Nephron (organoid): ENCODE measurements around the gene GREB1.

ENCODE experiments used
- H3K27ac Mint-ChIP-seq, 3 experiments: 2 replicates each; pipeline ENCODE4 v1.8.0; 2020; ENCODE audit warnings: mixed read lengths in 3 of 3, mild to moderate bottlenecking in 2 of 3, moderate library complexity in 1 of 3
- H3K27me3 Mint-ChIP-seq: 2 replicates; pipeline ENCODE4 v1.8.0; 2021; ENCODE audit warnings: low read depth, mild to moderate bottlenecking, moderate library complexity, mixed read lengths
- H3K36me3 Mint-ChIP-seq: 2 replicates; pipeline ENCODE4 v1.8.0; 2020; ENCODE audit warnings: low read depth, mixed read lengths
- H3K4me1 Mint-ChIP-seq: 2 replicates; pipeline ENCODE4 v1.8.0; 2020; ENCODE audit warnings: mixed read lengths
- H3K4me3 Mint-ChIP-seq, 3 experiments: 2 replicates each; pipeline ENCODE4 v1.8.0; 2020; ENCODE audit warnings: mild to moderate bottlenecking in 3 of 3, mixed read lengths in 3 of 3, moderate library complexity in 2 of 3
- H3K9me3 Mint-ChIP-seq: 2 replicates; pipeline ENCODE4 v1.8.0; 2020; ENCODE audit warnings: mixed read lengths
- CTCF ChIP-seq, 3 experiments: fragments of 200-600 bp; sonication (generic); IDR thresholded peaks; one replicate each; pipeline ENCODE4 v1.5.0; 2021; ENCODE audit warnings: antibody characterized with exemption in 3 of 3; ENCODE audit not compliant: unreplicated experiment in 3 of 3

Gene GREB1

DNA sequence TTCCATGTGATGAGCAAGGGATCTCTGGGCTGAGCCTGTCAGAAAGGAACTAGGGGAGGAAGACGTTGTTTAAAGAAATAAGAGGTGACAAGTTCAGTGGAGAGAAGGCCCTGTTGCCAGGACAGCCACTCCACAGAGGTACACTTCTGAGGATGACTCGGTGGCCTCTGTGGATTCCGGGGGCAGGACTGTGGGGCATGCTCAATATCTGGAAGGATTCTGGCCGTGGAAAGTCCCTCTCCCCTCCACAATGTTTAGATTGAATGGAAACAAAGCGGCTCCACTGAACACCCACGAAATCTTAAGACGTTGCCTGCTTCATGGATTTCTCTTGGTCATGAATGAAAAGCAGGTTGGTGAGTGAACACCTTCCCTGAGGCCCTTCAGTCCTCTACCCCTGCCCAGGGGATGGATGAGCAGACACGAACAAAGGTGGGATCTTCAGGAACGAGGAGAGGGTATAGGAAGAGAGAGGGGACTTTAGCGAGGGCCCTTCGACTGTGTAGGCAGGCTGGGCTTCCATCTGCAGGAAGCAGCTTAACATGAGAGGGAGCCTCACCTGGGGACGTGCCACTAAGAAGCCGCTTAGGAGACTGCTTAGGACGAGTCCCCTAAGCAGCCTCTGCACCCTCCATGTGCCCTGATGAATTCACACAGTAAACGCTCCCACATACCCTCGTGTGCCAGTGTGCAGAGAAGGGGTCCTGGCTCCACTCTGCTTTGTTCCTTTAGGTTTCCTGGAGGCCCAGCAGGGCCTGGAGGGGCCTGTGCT lies 134.2 kb downstream of the GREB1 start:
- Mint-ChIP-seq H3K4me1 (no peaks in the 10 kb centered on the region), H3K27ac (no peak overlapping the region), H3K27me3 (peaks cover 64% of the 10 kb centered on the region), H3K36me3 (no peaks in the 10 kb centered on the region), H3K9me3 (peaks cover 3% of the 10 kb centered on the region), H3K4me3 (no peak overlapping the region)
- no peak for TF ChIP-seq CTCF (IDR thresholded peaks at IDR 0.05; ENCODE audit: unreplicated experiment in 3 of 3)

GRCh38 chr2:11669454-11670291 lies 135.8 kb downstream of the GREB1 start, which contains the start of gene NTSR2:
Gene NTSR2 (minus strand): TSS chr2:11670195. CDS start chr2:11670129, 66 bp downstream.
- Mint-ChIP-seq H3K4me3 (no peak within 1 kb of the TSS), H3K27me3 (peaks cover 61% of the 10 kb centered on the region)
- TF ChIP-seq CTCF (IDR thresholded peaks at IDR 0.05; ENCODE audit: unreplicated experiment in 3 of 3) = no peak

DNA sequence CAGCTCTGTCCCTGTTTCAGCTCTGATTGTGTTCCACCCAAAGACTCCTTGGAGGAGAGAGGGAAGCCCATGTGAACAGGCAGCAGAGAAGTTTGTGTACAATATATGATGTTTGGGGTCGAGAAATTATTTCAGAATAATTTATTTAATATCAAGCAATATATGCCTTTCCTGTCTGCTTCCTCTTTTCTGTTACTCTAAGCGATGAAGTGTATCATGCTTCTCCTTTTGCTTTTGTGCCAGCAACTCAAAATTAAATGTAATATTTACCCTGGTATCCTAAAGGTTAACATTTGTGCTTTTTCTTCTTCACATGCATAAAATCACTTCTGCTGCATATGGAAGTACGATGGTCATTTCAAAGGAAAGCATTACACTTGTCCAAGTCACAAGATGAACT lies 138.6 kb downstream of the GREB1 start:
- no peak overlapping the region for H3K4me3 Mint-ChIP-seq
- peaks cover 72% of the 10 kb centered on the region for H3K27me3 Mint-ChIP-seq
- no peaks in the 10 kb centered on the region for H3K36me3 Mint-ChIP-seq
- H3K27ac Mint-ChIP-seq = no peak overlapping the region
- peaks cover 4% of the 10 kb centered on the region for H3K4me1 Mint-ChIP-seq
- no peaks in the 10 kb centered on the region for H3K9me3 Mint-ChIP-seq
- TF ChIP-seq CTCF (IDR thresholded peaks at IDR 0.05; ENCODE audit: unreplicated experiment in 3 of 3) = no peak

More at GRCh38 chr2:11669454-11670291, 135.8 kb downstream of the GREB1 start, which contains the start of gene NTSR2:
- Mint-ChIP-seq H3K9me3 (no peaks in the 10 kb centered on the region), H3K27ac (no peak within 1 kb of the TSS), H3K36me3 (no peaks in the 10 kb centered on the region), H3K4me1 (no peaks in the 10 kb centered on the region)

GRCh38 chr2:11674983-11675382 lies 141.1 kb downstream of the GREB1 start:
- peaks cover 9% of the 10 kb centered on the region for H3K4me1 Mint-ChIP-seq
- no peak overlapping the region for H3K4me3 Mint-ChIP-seq
- H3K27ac Mint-ChIP-seq = no peak overlapping the region
- peaks cover 73% of the 10 kb centered on the region for H3K27me3 Mint-ChIP-seq
- no peaks in the 10 kb centered on the region for H3K36me3 Mint-ChIP-seq
- H3K9me3 Mint-ChIP-seq = no peaks in the 10 kb centered on the region
- no peak for TF ChIP-seq CTCF (IDR thresholded peaks at IDR 0.05; ENCODE audit: unreplicated experiment in 3 of 3)

DNA sequence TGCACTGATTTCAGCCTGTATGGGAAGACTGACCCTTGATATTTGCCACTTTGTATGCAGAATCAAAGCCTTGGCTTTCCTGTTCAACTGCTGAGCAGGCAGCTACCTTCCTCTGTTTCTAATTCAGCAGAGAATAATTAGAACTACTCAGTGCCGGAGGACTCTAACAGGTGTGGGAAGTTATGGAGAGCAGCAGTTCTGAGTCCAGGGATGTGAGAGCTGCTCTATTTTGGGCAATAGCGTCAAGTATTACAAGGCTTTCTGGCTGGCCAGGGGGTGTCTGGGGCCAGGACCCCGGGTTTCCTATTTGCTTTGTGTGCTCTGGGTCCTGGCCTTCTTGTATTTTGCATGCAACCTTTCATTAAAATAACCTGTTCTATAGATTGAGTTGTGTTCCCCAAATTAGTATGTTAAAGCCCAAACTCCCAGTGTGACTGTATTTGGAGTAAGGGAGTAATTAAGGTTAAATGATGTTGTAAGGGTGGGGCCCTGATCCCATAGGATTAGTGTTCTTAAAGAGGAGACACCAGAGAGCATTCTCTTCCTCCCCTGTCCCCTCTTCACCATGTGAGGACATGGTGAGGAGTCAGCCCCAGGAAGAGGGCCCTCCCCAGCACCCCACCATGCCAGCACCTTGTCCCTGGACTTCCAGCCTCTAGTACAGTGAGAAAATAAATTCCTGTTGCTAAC lies 141.7 kb downstream of the GREB1 start:
- TF ChIP-seq CTCF (IDR thresholded peaks at IDR 0.05; ENCODE audit: unreplicated experiment in 3 of 3) = no peak
- Mint-ChIP-seq H3K4me1 (peaks cover 14% of the 10 kb centered on the region), H3K4me3 (no peak overlapping the region), H3K27me3 (peaks cover 71% of the 10 kb centered on the region), H3K27ac (no peak overlapping the region), H3K9me3 (no peaks in the 10 kb centered on the region), H3K36me3 (no peaks in the 10 kb centered on the region)
